ENCODE data around the gene RNF20.

DNA sequence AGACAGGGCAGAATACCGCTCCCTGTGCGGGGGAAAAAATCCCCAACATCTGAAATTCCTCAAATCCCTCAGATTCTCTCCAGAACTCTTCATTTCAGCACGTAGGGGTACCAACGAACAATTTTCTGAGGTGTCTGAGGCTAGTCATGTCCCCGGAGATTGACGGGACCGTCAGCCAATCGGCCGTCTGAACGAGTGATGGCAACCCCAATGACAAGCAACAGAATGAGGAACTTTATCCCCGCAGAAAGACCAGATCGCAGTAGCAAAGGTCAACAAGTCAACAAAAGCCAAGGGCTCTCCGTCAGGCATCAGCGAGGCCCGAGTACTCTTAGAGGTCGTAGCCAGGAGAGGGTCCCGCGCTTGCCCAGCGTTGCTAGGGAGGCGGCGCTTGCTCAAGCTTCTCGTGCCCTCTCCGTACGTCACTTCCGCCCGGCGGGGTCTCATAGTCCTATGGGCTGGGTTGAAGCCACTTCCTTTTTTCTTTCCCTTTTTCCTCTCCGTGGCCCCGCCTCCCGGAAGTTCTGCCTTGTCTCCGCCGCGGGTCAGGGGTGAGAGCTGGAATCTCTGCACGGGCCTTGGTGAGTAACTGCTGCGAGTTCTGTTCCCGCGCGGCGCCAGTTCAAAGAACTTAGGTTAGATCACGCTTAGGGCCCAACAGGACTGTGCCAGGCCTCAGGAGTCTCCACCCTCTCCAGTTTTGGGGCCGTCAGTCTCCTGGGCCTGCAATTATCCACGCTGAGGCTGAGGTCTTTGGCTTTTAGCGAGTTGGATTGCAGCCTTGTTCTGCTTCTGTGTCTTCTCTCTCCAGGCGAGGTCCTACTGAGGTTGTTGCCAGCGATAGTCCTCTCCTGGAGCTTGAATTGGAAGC is at the start of gene RNF20:
- TF ChIP-seq, protein P1, sequence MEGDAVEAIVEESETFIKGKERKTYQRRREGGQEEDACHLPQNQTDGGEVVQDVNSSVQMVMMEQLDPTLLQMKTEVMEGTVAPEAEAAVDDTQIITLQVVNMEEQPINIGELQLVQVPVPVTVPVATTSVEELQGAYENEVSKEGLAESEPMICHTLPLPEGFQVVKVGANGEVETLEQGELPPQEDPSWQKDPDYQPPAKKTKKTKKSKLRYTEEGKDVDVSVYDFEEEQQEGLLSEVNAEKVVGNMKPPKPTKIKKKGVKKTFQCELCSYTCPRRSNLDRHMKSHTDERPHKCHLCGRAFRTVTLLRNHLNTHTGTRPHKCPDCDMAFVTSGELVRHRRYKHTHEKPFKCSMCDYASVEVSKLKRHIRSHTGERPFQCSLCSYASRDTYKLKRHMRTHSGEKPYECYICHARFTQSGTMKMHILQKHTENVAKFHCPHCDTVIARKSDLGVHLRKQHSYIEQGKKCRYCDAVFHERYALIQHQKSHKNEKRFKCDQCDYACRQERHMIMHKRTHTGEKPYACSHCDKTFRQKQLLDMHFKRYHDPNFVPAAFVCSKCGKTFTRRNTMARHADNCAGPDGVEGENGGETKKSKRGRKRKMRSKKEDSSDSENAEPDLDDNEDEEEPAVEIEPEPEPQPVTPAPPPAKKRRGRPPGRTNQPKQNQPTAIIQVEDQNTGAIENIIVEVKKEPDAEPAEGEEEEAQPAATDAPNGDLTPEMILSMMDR (IDR thresholded peaks at IDR 0.05; ENCODE audit: borderline replicate concordance, extremely low read depth, low read length, poor library complexity, severe bottlenecking), result no peak
- no peak for TF ChIP-seq EZH2 (IDR thresholded peaks at IDR 0.05; ENCODE audit: borderline replicate concordance, low read depth, low read length, severe bottlenecking)

All from DND-41 (cell line).